Stomach (tissue), 9 donors: ENCODE measurements around the gene SCYGR7. TPM values are rescaled to one million over a fixed set of nuclear protein-coding genes. Genes with fewer than 3 reads are reported as not detected.
A peak's percentile ranks its signal among the peaks of the same experiment; 100 is the strongest.
"Not testable (repeated sequence)": the region's sequence is repeated elsewhere in the genome, so short reads cannot be mapped to it uniquely, and the experiment has no call there.

Experiments
- DNase-seq, 2 donors: peaks; one replicate each; pipeline versions ENCODE4 v3.0.0 to v3.0.0-alpha.2; 2013 to 2019
- H3K27ac ChIP-seq, 5 donors: fragments of 200-600 bp in 4 of 5; sonication (generic) in 4 of 5; one replicate each; pipeline ENCODE4 v1.5.1; 2013 to 2019; ENCODE audit warnings: mild to moderate bottlenecking in 1 of 5, moderate library complexity in 1 of 5
- H3K27me3 ChIP-seq, 3 donors: fragments of 200-600 bp; sonication (generic); one replicate each; pipeline ENCODE4 v1.5.1; 2017 to 2019; ENCODE audit warnings: mixed run types in 1 of 3
- H3K36me3 ChIP-seq, 4 donors: fragments of 200-600 bp; sonication (generic); 1 replicate in 3 of 4; 2 replicates in 1 of 4; pipeline ENCODE4 v1.5.1; 2016 to 2019
- H3K4me1 ChIP-seq, 4 donors: fragments of 200-600 bp; sonication (generic); one replicate each; pipeline ENCODE4 v1.5.1; 2016 to 2019
- H3K4me3 ChIP-seq, 4 donors: fragments of 200-600 bp; sonication (generic) in 3 of 4; one replicate each; pipeline ENCODE4 v1.5.1; 2016 to 2019; ENCODE audit warnings: mild to moderate bottlenecking in 1 of 4
- H3K9me3 ChIP-seq, 4 donors: fragments of 200-600 bp; sonication (generic); one replicate each; pipeline ENCODE4 v1.5.1; 2016 to 2019
- CTCF ChIP-seq, 7 experiments: fragments of 450-650 bp in 4 of 7; fragments of 200-600 bp in 3 of 7; sonication (generic) in 3 of 7; IDR thresholded peaks; one replicate each; pipeline ENCODE4 v1.5.1; 2016 to 2019; ENCODE audit warnings: antibody characterized with exemption in 7 of 7, control low read depth in 2 of 7, mild to moderate bottlenecking in 1 of 7
- EP300 ChIP-seq: sonication (generic); formaldehyde crosslinking; IDR thresholded peaks from one replicate; pipeline ENCODE4 v1.6.1; 2017; ENCODE audit warnings: antibody characterized with exemption
- POLR2A ChIP-seq, 4 donors: fragments of 450-650 bp; IDR thresholded peaks; one replicate each; pipeline ENCODE4 v1.6.1; 2016; ENCODE audit warnings: antibody characterized with exemption in 4 of 4, control low read depth in 2 of 4, mild to moderate bottlenecking in 1 of 4, moderate library complexity in 1 of 4
- POLR2AphosphoS5 ChIP-seq, 3 donors: sonication (generic); formaldehyde crosslinking; IDR thresholded peaks; one replicate each; pipeline ENCODE4 v1.6.1; 2016; ENCODE audit warnings: antibody characterized with exemption in 3 of 3
- WGBS, 5 donors: extraction: QIAGEN DNeasy Blood & Tissue Kit in 3 of 5; methylation state at CpG; one replicate each; pipeline versions ENCODE4 v1.1.5 to v1.1.7; 2013 to 2018; 5-methylcytosine and 5-hydroxymethylcytosine counted together
- intact Hi-C: fragments of 100-400 bp; cut with DNase I; formaldehyde crosslinking; loops from one replicate; pipeline ENCODE4 v1.15.1; 2023; ENCODE audit warnings: low total_unique reads
- polyA plus RNA-seq, 3 donors: library from polyadenylated mRNA; stranded (reverse); fragments of 200-250 nt; gene quantifications; one replicate each; pipeline ENCODE4 v1.2.3, GENCODE V29; 2013
- total RNA-seq, 5 donors: library from RNA; depleted of rRNA; stranded (reverse); fragments of >200 nt; gene quantifications; one replicate each; pipeline versions ENCODE4 v1.1.0 to v1.2.3, GENCODE V29; 2014 to 2016
- donor health status: healthy with polysubstance abuse.
- donor health status: Bipolar disorder and iron deficiency.
- donor health status: healthy.

SCYGR7 gene
- total and polyA plus RNA-seq, 8 donors = not detected

- TF ChIP-seq POLR2AphosphoS5 (IDR thresholded peaks at IDR 0.05) (peak in 1 of 3 donors; percentile 44), EP300 (no peak)
- WGBS, 5 donors = 5 to 8% (median 7%) methylated on average over 31 to 35 of the region's 35 CpGs
- DNase-seq = peak; percentile 85 to 94
- intact Hi-C loops = no loop called here
- H3K27ac ChIP-seq = peak within 1 kb of the TSS in 4 of 5 donors; percentile 40 to 76 (median 50)
- H3K4me3 ChIP-seq = peak within 1 kb of the TSS; percentile 27 to 45 (median 41)
- no peaks in the 10 kb centered on the region for H3K36me3 ChIP-seq
- no peaks in the 10 kb centered on the region for H3K9me3 ChIP-seq
- H3K27me3 ChIP-seq = no peaks in the 10 kb centered on the region
- H3K4me1 ChIP-seq = peaks cover 0 to 16% (median 13%) of the 10 kb centered on the region in 4 donors
These were observed 10.2 kb upstream of the SCYGR7 start, which contains the start of gene SLC19A3 for GRCh38 chr2:227717687-227718567. SLC19A3 (minus strand) TSS chr2:227718028; CDS start chr2:227702318, 15,710 bp downstream.

- Histone ChIP-seq H3K4me3 (no peak overlapping the region), H3K4me1 (peaks cover 0 to 16% (median 13%) of the 10 kb centered on the region in 4 donors), H3K27ac (no peak overlapping the region), H3K27me3 (peaks cover 0 to 5% (median 0%) of the 10 kb centered on the region in 3 donors), H3K36me3 (no peaks in the 10 kb centered on the region), H3K9me3 (no peaks in the 10 kb centered on the region)
- DNase-seq = no peak
- intact Hi-C loops = no loop called here
- TF ChIP-seq EP300 (no peak), POLR2A (IDR thresholded peaks at IDR 0.05) (no peak), CTCF (IDR thresholded peaks at IDR 0.05) (no peak), POLR2AphosphoS5 (IDR thresholded peaks at IDR 0.05) (no peak)
- 86 to 93% (median 89%) methylated on average over 4 of the region's 4 CpGs for WGBS, 5 donors
These were observed 8.5 kb upstream of the SCYGR7 start for GRCh38 chr2:227719641-227720040.

GRCh38 chr2:227720680-227721079 is 7.5 kb upstream of the SCYGR7 start:
- Histone ChIP-seq H3K36me3 (no peaks in the 10 kb centered on the region), H3K9me3 (no peaks in the 10 kb centered on the region), H3K4me1 (peaks cover 0 to 16% (median 13%) of the 10 kb centered on the region in 4 donors), H3K27ac (no peak overlapping the region), H3K4me3 (no peak overlapping the region), H3K27me3 (peaks cover 0 to 6% (median 0%) of the 10 kb centered on the region in 3 donors)
- WGBS, 5 donors = 86 to 98% (median 94%) methylated on average over 4 of the region's 4 CpGs
- intact Hi-C loops = no loop called here
- DNase-seq = no peak
- TF ChIP-seq POLR2A (IDR thresholded peaks at IDR 0.05) (no peak), POLR2AphosphoS5 (IDR thresholded peaks at IDR 0.05) (no peak), CTCF (IDR thresholded peaks at IDR 0.05) (no peak), EP300 (no peak)

GRCh38 chr2:227722821-227723220 is 5.3 kb upstream of the SCYGR7 start:
- 57 to 69% (median 60%) methylated on average over 6 to 7 of the region's 7 CpGs for WGBS, 5 donors
- DNase-seq = peak in 1 of 2 donors; percentile 34
- H3K27ac ChIP-seq = not testable (repeated sequence)

GRCh38 chr2:227724394-227725039 is 3.6 kb upstream of the SCYGR7 start, which contains the start of gene SCYGR6:
SCYGR6 (minus strand) TSS chr2:227724757; CDS start chr2:227724757, 0 bp downstream.
- Histone ChIP-seq H3K27me3 (peaks cover 0 to 12% (median 0%) of the 10 kb centered on the region in 3 donors), H3K36me3 (no peaks in the 10 kb centered on the region), H3K9me3 (no peaks in the 10 kb centered on the region), H3K4me3 (no peak within 1 kb of the TSS), H3K4me1 (no peaks in the 10 kb centered on the region), H3K27ac (no peak within 1 kb of the TSS)
- intact Hi-C loops = no loop called here
- TF ChIP-seq POLR2AphosphoS5 (IDR thresholded peaks at IDR 0.05) (no peak), EP300 (no peak), POLR2A (IDR thresholded peaks at IDR 0.05) (no peak), CTCF (IDR thresholded peaks at IDR 0.05) (no peak)
- WGBS, 5 donors = 88 to 96% (median 90%) methylated on average over 10 to 15 of the region's 15 CpGs
- no peak for DNase-seq

More at GRCh38 chr2:227722821-227723220, 5.3 kb upstream of the SCYGR7 start:
- H3K36me3 ChIP-seq, H3K4me3 ChIP-seq, intact Hi-C loops, H3K9me3 ChIP-seq: not testable (repeated sequence)
- H3K27me3 ChIP-seq = peaks cover 0 to 12% (median 0%) of the 10 kb centered on the region in 3 donors
- peaks cover 0 to 10% (median 7%) of the 10 kb centered on the region in 4 donors for H3K4me1 ChIP-seq
